Neural progenitor cell (in vitro differentiated cells): ENCODE data around the gene GRIP1. TPM values are rescaled to one million over a fixed set of nuclear protein-coding genes. Genes with fewer than 3 reads are reported as not detected.
A peak's percentile ranks its signal among the peaks of the same experiment; 100 is the strongest.

Source experiments
- DNase-seq: peaks from one replicate; pipeline ENCODE4 v3.0.0-alpha.2; 2016; ENCODE audit warnings: low spot score
- H2AFZ ChIP-seq: fragments of 200-600 bp; sonication (generic); replicated peaks from 2 replicates; pipeline ENCODE4 v1.6.1; 2016; ENCODE audit warnings: antibody characterized with exemption
- H3F3A ChIP-seq: fragments of 200-600 bp; sonication (generic); 2 replicates; pipeline ENCODE4 v1.6.1; 2016; ENCODE audit warnings: antibody characterized with exemption, low read depth
- H3K27ac ChIP-seq: fragments of 200-600 bp; sonication (generic); 2 replicates; pipeline ENCODE4 v1.5.1; 2016; ENCODE audit warnings: mild to moderate bottlenecking
- H3K27me3 ChIP-seq: fragments of 200-600 bp; sonication (generic); 2 replicates; pipeline ENCODE4 v1.6.1; 2016; ENCODE audit warnings: mild to moderate bottlenecking, moderate library complexity
- H3K36me3 ChIP-seq: fragments of 200-600 bp; sonication (generic); 2 replicates; pipeline ENCODE4 v1.5.1; 2016
- H3K4me1 ChIP-seq: fragments of 200-600 bp; sonication (generic); 2 replicates; pipeline ENCODE4 v1.6.1; 2016; ENCODE audit warnings: mixed run types
- H3K4me2 ChIP-seq: fragments of 200-600 bp; sonication (generic); 2 replicates; pipeline ENCODE4 v1.6.1; 2016
- H3K4me3 ChIP-seq: fragments of 200-600 bp; sonication (generic); 2 replicates; pipeline ENCODE4 v1.5.1; 2016
- H3K79me2 ChIP-seq: fragments of 200-600 bp; sonication (generic); 2 replicates; pipeline ENCODE4 v1.6.1; 2016; ENCODE audit warnings: low read depth
- H3K9ac ChIP-seq: fragments of 200-600 bp; sonication (generic); 2 replicates; pipeline ENCODE4 v1.6.1; 2016
- H3K9me3 ChIP-seq: fragments of 200-600 bp; sonication (generic); 2 replicates; pipeline ENCODE4 v1.5.1; 2016; ENCODE audit warnings: low read depth
- H4K20me1 ChIP-seq: fragments of 200-600 bp; sonication (generic); 2 replicates; pipeline ENCODE4 v1.6.1; 2016; ENCODE audit warnings: low read depth
- H3K27ac Mint-ChIP-seq: 3 replicates; pipeline ENCODE4 v1.8.0; 2021; ENCODE audit warnings: mixed read lengths
- H3K27me3 Mint-ChIP-seq: 2 replicates; pipeline ENCODE4 v1.8.0; 2022; ENCODE audit warnings: low read depth, mild to moderate bottlenecking, inconsistent platforms, moderate library complexity, mixed read lengths; ENCODE audit not compliant: insufficient read depth
- H3K36me3 Mint-ChIP-seq: 3 replicates; pipeline ENCODE4 v1.8.0; 2021; ENCODE audit warnings: mixed read lengths
- H3K4me1 Mint-ChIP-seq: 3 replicates; pipeline ENCODE4 v1.8.0; 2021; ENCODE audit warnings: mixed read lengths
- H3K4me3 Mint-ChIP-seq: 3 replicates; pipeline ENCODE4 v1.8.0; 2021; ENCODE audit warnings: mild to moderate bottlenecking, moderate library complexity, mixed read lengths
- H3K9me3 Mint-ChIP-seq: 3 replicates; pipeline ENCODE4 v1.8.0; 2020; ENCODE audit warnings: mixed read lengths
- EZH2 ChIP-seq: fragments of 200-600 bp; sonication (generic); IDR thresholded peaks from 2 replicates; pipeline ENCODE4 v1.6.1; 2017; ENCODE audit warnings: antibody characterized with exemption, mild to moderate bottlenecking, moderate library complexity
- EZH2phosphoT487 ChIP-seq: fragments of 200-600 bp; sonication (generic); IDR thresholded peaks from 2 replicates; pipeline ENCODE4 v1.6.1; 2017; ENCODE audit warnings: antibody characterized with exemption
- total RNA-seq: library from RNA; depleted of rRNA; stranded (reverse); fragments of >200 nt; gene quantifications from 2 replicates; pipeline ENCODE4 v1.2.3, GENCODE V29; 2015; ENCODE audit warnings: low replicate concordance
- TF ChIP-seq, protein P1 (sequence below): fragments of 200-600 bp; sonication (generic); IDR thresholded peaks from 2 replicates; pipeline ENCODE4 v1.5.1; 2017; ENCODE audit warnings: antibody characterized with exemption, mild to moderate bottlenecking

Gene GRIP1
- total RNA-seq, 1 donor from 2014 or later: 38.2 TPM

DNA sequence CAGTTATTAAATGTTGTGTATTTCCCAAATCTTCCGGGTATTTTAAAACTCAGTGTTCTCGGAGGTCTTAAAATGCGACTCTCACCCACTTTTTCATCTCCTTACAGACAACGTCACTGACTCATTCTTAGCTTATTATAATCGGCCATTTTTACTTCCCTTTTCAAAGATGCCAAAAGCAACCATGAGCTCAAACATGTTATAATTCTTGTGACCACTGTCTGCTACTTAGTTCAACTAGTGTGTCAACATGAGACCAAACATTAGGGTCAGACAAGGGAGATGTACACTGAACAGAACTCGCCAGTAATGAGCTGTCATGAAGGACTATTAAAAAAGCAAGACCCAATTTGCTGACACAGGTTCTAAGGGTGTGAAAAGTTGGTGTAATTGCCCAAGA is 4.2 kb upstream of the GRIP1 start:
- H3F3A ChIP-seq: no peaks in the 10 kb centered on the region
- no peak overlapping the region for H3K4me2 ChIP-seq
- H3K36me3 ChIP-seq: no peaks in the 10 kb centered on the region
- H4K20me1 ChIP-seq: peaks cover 10% of the 10 kb centered on the region
- no peak for TF ChIP-seq EZH2phosphoT487
- TF ChIP-seq, protein P1, sequence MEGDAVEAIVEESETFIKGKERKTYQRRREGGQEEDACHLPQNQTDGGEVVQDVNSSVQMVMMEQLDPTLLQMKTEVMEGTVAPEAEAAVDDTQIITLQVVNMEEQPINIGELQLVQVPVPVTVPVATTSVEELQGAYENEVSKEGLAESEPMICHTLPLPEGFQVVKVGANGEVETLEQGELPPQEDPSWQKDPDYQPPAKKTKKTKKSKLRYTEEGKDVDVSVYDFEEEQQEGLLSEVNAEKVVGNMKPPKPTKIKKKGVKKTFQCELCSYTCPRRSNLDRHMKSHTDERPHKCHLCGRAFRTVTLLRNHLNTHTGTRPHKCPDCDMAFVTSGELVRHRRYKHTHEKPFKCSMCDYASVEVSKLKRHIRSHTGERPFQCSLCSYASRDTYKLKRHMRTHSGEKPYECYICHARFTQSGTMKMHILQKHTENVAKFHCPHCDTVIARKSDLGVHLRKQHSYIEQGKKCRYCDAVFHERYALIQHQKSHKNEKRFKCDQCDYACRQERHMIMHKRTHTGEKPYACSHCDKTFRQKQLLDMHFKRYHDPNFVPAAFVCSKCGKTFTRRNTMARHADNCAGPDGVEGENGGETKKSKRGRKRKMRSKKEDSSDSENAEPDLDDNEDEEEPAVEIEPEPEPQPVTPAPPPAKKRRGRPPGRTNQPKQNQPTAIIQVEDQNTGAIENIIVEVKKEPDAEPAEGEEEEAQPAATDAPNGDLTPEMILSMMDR: no peak
- TF ChIP-seq EZH2: no peak
- H3K4me1 ChIP-seq: peaks cover 22% of the 10 kb centered on the region
- H3K9me3 ChIP-seq: no peaks in the 10 kb centered on the region
- Mint-ChIP-seq H3K9me3 (no peaks in the 10 kb centered on the region), H3K4me3 (no peak overlapping the region), H3K27ac (no peak overlapping the region), H3K27me3 (no peaks in the 10 kb centered on the region), H3K36me3 (no peaks in the 10 kb centered on the region), H3K4me1 (peaks cover 32% of the 10 kb centered on the region)
- no peak overlapping the region for H2AFZ ChIP-seq
- H3K27ac ChIP-seq: no peak overlapping the region
- peaks cover 5% of the 10 kb centered on the region for H3K79me2 ChIP-seq
- H3K27me3 ChIP-seq: no peaks in the 10 kb centered on the region
- no peak for DNase-seq
- no peak overlapping the region for H3K4me3 ChIP-seq
- H3K9ac ChIP-seq: no peak overlapping the region

DNA sequence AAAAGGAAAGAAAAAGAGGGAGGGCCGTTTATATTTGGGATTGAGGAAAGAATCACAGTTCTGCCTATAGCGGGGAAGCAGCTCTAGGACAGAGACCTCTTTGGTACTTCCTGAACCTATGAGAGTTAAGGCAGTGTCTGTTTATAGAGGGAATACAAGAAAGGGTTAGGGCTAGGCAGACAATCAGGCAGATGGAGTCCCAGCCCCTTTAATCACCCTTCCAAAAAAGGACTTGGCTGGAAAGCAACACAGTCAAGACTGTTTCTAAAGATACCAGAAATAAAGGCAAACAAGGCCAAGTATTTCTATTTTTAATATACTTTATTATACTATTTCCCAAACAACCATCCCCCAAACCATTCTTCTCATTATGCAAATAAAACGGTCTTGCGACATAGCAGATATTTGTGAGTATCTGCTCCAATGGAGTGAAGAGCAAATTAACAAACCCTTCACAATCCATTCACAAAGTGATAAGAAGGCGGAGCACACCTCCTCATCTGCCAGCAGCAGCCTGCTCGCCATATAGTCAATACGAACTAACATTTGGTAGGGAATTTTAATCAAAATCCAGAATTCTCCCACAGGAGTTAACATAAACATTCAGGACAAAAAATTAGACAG is 697 bp upstream of the GRIP1 start:
- H3K36me3 ChIP-seq: no peaks in the 10 kb centered on the region
- peak overlapping the region; percentile 58 for H3K4me2 ChIP-seq
- no peaks in the 10 kb centered on the region for H3F3A ChIP-seq
- no peaks in the 10 kb centered on the region for H3K27me3 ChIP-seq
- no peaks in the 10 kb centered on the region for H3K27me3 Mint-ChIP-seq
- H3K27ac ChIP-seq: no peak overlapping the region
- H3K4me1 ChIP-seq: peaks cover 22% of the 10 kb centered on the region
- peaks cover 7% of the 10 kb centered on the region for H4K20me1 ChIP-seq
- H3K27ac Mint-ChIP-seq: peak overlapping the region; percentile 90
- no peaks in the 10 kb centered on the region for H3K9me3 ChIP-seq
- H3K9me3 Mint-ChIP-seq: no peaks in the 10 kb centered on the region
- no peak for DNase-seq
- TF ChIP-seq, protein P1: no peak
- no peak for TF ChIP-seq EZH2phosphoT487
- TF ChIP-seq EZH2: no peak
- peak overlapping the region; percentile 8 for H3K4me3 ChIP-seq
- H3K36me3 Mint-ChIP-seq: no peaks in the 10 kb centered on the region
- H2AFZ ChIP-seq: no peak overlapping the region
- H3K4me1 Mint-ChIP-seq: peaks cover 41% of the 10 kb centered on the region
- H3K9ac ChIP-seq: no peak overlapping the region
- peaks cover 5% of the 10 kb centered on the region for H3K79me2 ChIP-seq
- H3K4me3 Mint-ChIP-seq: peak overlapping the region; percentile 80

DNA sequence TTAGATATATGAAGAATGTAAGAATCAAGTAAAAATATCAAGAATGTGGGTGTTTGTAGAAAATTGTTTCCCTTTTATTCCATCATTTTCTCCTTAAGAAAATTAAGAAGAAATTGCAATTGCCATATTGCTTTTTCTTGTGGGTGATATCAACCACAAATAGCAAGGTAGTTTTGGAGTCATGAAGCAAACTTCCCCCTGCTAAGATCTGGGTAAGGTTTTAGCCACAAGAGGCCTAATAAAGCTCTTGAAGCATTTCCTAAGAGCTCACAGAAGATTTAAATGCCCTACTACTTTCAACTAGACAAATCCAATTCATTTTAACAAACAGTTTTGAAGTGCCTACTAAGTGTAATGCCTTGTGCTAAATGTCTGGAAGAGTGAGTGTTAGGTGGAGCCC is 2.6 kb downstream of the GRIP1 start:
- no peaks in the 10 kb centered on the region for H3K27me3 Mint-ChIP-seq
- no peak overlapping the region for H3K9ac ChIP-seq
- H3K4me3 ChIP-seq: no peak overlapping the region
- H3K9me3 ChIP-seq: no peaks in the 10 kb centered on the region
- H3K27ac ChIP-seq: no peak overlapping the region
- no peaks in the 10 kb centered on the region for H3K36me3 ChIP-seq
- peaks cover 5% of the 10 kb centered on the region for H3K79me2 ChIP-seq
- H3K4me2 ChIP-seq: no peak overlapping the region
- no peak for DNase-seq
- no peak overlapping the region for H3K4me3 Mint-ChIP-seq
- H4K20me1 ChIP-seq: peaks cover 7% of the 10 kb centered on the region
- no peak overlapping the region for H2AFZ ChIP-seq
- no peaks in the 10 kb centered on the region for H3K27me3 ChIP-seq
- TF ChIP-seq, protein P1: no peak
- TF ChIP-seq EZH2phosphoT487 (no peak), EZH2 (no peak)
- no peaks in the 10 kb centered on the region for H3F3A ChIP-seq
- H3K36me3 Mint-ChIP-seq: no peaks in the 10 kb centered on the region
- peaks cover 44% of the 10 kb centered on the region for H3K4me1 Mint-ChIP-seq
- no peaks in the 10 kb centered on the region for H3K9me3 Mint-ChIP-seq
- H3K27ac Mint-ChIP-seq: no peak overlapping the region
- peaks cover 22% of the 10 kb centered on the region for H3K4me1 ChIP-seq
